ELR (cell line): ENCODE data around the gene ARSA.
"Not testable (repeated sequence)": the region's sequence is repeated elsewhere in the genome, so short reads cannot be mapped to it uniquely, and the experiment has no call there.

Source experiments
- DNase-seq: peaks from one replicate; pipeline ENCODE4 v3.0.0-alpha.2; 2015; ENCODE audit warnings: low read depth

ARSA gene

DNA sequence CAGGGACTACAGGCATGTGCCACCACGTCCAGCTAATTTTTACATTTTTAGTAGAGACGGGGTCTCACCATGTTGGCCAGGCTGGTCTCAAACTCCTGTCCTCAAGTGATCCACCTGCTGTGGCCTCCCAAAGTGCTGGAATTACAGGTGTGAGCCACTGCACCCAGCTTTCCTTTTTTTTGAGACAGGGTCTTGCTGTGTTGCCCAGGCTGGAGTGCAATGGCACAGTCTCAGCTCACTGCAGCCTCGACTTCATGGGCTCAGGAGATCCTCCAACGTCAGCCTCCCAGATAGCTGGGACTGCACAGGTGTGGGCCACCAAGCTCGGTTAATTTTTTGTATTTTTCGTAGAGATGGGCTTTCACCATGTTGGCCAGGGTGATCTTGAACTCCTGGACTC is 26.7 kb upstream of the ARSA start:
- not testable (repeated sequence) for DNase-seq

DNA sequence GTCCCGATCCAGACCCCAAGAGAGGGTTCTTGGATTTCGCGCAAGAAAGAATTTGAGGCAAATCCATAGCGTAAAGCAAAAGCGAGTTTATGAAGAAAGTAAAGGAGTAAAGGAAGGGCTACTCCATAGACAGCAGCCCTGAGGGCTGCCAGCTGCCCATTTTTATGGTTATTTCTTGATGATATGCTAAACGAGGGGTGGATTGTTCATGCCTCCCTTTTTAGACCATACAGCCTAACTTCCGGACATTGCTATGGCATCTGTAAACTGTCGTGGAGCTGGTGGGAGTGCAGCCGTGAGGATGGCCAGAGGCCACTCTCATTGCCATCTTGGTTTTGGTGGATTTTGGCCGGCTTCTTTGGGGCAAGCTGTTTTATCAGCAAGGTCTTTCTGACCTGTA is 25.3 kb upstream of the ARSA start:
- DNase-seq, result no peak

DNA sequence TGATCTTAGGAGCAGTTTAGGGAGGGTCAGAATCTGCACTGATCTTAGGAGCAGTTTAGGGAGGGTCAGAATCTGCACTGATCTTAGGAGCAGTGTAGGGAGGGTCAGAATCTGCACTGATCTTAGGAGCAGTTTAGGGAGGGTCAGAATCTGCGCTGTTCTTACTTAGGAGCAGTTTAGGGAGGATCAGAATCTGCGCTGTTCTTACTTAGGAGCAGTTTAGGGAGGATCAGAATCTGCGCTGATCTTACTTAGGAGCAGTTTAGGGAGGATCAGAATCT is 15.8 kb upstream of the ARSA start:
- not testable (repeated sequence) for DNase-seq

DNA sequence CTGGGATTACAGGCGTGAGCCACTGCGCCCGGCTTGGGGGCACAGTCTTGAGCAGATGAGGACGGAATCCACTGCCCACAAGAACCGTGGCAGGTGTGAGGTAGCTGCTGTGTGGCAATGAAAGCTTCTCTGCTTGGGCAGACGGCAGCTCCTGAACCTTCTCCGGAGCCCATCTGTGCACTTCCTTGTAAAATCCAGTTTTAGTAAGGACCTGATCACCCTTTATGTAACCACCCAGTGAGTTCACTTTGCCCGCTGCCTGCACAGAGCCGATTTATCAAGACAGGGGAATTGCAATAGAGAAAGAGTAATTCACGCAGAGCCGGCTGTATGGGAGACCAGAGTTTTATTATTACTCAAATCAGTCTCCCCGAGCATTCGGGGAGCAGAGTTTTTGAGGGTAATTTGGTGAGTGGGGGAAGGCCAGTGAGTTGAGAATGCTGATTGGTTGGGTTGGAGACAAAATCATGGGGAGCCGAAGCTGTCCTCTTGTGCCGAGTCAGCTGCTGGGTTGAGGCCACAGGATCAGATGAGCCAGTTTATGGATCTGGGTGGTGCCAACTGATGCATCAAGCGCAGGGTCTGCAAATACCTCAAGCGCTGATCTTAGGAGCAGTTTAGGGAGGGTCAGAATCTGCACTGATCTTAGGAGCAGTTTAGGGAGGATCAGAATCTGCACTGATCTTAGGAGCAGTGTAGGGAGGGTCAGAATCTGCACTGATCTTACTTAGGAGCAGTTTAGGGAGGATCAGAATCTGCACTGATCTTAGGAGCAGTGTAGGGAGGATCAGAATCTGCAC is 15.3 kb upstream of the ARSA start:
- not testable (repeated sequence) for DNase-seq

DNA sequence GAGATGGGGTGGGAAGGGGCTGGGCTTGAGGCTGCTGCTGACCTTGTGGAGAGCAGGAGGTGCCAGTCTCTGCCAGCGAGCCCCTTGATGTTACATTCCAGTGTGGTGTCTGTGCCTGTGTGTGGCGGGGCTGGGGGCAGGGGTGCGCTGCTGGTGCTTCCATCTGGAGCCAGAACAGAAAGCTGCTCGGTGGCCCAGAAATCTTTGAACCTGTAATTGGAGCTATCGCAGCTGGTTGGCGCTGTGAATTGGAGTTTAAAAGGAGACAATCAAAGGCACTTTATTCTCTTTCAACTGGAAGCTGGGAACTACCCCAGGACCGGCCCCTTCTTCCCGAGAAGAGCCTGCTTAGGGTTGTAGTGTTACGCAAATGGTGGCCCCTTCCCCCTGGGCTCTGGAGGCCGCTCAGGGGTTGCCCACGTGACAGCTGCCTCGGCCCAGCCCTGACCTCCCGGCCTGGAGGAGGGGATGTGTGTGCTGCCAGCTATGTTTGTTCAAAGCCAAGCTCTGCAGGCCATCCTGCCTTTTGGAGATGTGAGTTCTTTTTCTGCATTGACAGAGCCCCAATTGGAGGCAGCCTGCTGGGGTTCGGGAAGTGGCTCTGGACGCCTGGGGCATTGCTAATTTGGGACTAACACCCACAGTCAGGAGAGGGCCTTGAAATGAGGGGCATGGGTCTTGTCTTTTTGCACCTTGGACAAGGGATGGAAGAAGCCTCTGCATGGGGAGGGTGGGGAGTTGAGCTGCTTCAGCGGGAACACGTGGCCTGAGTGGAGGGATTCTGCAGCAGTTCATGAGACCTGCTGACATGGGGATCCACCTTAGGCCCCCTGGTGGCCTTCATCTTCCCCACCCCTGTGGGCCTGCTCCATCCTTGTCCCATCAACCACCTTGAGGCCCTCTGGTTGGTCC is 14.0 kb upstream of the ARSA start:
- DNase-seq, result peak; percentile 15

DNA sequence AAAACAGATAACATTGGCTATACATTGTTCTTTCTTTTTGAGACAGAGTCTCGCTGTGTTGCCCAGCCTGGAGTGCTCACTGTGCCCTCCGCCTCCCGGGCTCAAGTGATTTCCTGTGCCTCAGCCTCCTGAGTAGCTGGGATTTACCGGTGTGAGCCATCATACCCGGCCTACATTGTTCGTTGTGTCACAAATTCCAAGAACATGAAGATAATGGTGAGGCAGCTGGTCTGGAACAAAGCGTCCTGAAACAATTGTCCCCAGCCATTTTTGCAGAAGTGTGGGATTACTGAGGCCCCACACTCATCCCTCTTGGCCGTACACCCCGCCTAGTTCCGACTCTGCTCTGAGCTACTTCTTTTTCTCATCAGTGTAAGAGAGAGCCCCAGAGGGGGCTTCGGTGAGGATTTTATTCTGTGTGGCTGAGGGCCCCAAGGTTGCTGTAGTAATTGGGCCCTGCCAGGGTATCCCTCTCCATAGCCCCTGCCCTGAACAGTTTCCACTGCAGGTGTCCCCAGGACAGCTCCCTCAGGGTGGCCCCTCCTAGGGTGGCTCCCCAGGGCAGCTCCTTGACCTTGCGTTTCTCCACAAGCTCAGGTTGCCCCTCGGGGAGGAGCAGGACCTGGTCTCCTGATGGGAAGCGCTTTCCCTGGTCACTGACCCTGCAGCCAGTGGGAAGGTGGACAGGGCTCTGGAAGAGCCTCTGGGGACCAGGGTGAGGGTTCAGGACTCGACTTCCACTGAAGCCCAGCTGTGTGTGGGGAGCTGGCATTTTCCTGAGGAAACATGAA is 13.1 kb upstream of the ARSA start:
- no peak for DNase-seq

DNA sequence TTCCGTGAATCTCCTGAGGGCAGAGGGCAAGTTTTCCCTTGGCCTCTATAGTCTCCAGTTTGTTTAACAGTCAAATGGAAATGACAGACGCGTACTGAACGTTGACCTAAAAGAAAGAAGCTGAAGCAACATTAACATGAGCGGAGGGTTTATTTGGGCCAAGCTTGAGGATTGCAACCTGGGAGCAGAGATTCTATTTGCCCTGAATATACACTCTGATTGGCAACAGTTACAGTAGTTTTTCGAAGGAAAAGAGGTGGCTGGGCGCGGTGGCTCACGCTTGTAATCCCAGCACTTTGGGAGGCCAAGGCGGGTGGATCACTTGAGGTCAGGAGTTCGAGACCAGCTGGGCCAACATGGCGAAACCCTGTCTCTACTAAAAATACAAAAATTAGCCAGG is 12.3 kb upstream of the ARSA start:
- DNase-seq, result not testable (repeated sequence)

DNA sequence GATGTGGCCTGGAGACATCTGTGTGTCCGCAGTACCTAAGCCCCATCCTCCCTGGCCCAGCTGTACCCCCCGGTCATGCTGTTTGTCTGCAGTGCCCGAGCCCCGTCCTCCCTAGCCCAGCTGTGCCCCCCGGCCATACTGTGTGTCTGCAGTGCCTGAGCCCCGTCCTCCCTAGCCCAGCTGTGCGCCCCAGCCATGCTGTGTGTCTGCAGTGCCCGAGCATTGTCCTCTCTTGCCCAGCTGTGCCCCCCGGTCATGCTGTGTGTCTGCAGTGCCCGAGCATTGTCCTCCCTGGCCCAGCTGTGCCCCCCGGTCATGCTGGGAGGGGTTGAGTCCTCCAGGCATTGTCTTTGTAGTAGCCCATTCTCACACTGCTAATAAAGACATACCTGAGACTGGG is 7.6 kb upstream of the ARSA start:
- no peak for DNase-seq

DNA sequence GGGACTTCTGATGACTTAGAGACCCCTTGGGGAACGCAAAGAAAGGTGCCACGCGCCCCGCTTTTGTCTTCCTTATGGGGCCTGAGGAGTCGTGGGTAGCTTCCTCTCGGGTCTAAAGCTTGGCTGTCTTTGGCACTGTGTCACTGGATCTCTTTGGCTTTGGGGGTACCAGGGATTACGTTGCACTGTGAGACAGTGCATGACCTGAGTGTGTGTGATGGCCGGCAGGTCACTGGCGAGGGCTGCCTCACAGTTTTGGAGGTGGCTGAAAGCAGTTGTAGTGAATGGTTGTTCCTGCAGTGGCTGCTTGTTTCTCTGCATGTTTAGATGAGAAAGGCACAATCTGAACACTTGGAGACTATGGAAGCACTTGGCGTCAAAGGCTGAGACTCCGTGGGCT is 5.8 kb upstream of the ARSA start:
- no peak for DNase-seq

DNA sequence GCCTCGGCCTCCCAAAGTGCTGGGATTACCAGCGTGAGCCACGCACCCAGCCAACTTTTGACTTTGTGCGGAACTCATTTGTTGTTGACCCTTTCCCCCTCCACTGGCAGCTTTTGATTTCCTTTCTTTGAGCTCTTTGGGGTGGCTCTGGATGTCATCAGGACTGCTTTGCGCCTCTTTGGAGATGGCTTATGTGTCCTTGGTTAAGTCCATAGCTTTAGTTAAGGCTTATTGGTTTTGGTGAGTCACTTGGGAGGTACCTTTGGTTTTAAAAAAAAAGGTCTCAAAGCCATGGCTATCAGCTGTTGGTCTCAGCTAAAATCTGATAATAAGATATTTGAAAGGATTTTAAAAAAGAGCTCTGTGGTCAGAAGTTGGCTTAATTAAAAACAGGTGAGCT is 5.1 kb upstream of the ARSA start:
- DNase-seq, result no peak

DNA sequence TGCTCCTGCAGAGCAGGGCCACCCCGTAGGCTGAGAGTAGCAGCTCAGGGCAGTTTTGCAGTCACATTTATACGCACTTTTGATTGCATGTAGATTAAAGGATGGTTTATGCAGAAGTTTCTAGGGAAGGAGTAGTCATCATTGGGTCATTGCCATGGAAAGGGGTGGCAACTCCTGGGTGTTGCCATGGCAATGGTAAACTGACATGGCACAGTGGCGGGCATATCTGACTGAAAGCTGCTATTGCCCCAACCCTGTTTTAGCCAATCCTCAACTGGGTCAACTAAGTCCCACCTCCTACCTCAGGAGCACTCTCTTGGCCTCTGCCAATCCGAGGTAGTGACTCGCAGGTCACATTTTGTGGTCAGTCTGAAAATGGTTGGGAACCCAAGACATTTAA is 2.4 kb upstream of the ARSA start:
- no peak for DNase-seq

DNA sequence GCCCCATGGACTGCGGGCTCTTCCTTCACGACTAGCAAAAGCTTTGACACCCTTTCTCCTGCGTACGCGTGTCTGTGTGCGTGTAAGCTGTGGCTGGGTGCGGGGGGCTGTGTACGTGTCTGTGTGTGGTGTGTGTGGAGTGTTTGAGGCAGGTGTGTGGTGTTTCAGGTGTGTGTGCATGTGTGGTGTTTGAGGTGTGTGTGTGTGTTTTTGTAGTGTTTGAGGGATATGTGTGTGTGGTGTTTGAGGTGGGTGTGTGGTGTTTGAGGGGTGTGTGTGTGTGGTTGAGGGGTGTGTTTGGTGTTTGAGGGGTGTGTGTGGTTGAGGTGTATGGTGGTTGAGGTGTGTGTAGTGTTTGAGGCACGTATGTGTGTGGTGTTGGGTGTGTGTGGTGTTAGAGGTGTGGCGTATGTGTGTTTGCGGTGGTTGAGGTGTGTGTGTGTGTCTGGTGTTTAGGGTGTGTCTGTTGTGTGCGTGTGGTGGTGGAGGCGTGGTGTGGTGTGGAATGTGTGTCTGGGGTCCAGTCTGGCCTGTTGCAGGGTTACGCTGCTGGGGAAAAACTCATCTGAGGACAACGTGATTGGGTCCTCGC is 687 bp upstream of the ARSA start:
- DNase-seq, result no peak

DNA sequence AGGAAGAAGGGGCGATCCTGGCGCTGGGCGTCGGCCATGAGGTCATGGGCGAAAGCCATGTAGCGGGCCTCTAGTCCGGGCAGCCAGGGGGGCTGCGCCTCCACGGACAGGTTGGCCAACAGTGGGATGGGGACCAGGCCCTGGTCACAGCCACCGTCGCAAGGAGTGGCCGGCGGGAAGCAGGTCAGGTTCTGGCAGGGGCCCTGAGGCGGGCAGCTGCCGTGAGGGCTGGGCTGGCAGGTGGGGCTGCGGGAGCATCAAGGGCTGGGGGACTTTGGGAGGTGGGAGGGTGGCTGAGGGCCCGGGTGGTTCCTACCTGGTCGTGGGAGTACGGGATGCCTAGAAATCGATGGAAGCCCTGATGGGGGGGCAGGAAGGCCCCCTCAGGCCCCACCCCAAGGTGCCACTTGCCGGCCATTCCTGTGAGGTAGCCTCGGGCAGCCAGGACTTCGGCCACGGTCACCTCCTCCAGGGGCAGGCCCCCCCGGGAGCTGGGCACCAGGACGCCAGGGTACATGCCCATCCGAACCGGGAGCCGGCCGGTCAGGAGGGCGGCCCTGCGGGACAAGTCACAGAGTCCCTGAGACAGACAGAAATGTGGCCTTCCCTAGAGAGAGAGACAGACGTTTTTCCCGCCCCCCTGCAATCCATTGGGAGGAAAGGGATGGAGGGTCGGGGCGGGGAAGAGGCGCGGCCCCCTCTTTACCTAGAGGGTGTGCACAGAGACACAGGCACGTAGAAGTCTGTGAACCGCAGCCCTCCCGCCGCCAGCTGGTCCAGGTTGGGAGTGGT is 906 bp downstream of the ARSA start:
- DNase-seq, result no peak

DNA sequence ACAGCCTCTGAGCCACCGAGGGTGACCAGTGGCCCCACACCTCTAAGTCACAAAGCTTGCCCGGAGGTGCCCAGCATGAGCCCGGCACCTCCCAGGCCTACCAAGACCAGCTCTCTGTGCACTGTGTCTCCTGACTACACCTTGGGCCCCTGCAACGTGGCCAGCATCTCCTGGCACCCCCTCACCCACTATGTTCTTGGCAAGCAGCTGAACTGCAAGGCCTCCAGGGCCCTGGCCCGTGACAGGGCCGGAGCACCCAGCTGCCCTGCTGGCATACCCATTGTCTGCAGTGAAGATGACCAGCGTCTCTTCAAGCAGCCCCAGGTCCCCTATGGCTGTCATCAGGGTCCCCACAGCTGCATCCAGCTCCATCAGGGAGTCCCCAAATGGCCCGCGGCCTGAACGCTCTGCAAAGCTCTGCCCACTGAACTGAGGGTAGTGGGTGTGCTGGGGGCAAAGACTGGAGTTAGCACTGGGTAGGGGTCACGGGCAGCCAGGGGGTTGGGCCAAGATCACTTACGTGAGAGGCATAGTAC is 1.6 kb downstream of the ARSA start:
- no peak for DNase-seq

DNA sequence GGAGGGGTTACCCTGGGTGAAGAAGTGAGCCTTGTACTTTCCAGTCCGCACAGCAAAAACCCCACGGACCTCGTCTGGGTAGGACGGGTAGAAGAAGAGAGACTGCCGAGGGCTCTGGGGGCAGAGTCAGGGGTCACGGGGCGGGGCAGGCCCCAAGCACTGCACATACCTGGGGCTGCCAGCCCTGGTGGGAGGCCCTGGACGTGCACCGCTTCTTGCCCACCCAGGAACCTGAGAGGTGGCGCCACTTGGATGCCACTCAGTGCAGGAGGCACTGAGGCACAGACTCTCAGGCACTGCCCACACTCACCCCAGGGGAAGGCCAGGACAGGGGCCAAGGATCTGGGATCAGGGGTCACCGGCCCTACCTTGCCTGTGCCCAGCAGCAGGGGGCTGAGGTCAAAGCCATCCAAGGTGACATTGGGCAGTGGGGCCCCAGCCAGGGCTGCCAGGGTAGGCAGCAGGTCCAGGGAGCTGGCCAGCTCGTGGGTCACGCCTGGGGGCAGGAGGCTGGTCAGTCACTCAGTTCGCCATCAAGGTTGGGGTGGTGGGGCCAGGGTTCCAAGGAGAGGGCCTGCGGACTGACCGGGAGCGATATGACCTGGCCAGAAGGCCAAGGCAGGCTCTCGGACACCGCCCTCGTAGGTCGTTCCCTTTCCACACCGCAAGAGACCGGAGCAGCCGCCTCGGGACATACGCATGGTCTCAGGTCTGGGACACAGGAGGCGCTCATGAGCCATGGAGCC is 2.2 kb downstream of the ARSA start:
- no peak for DNase-seq

DNA sequence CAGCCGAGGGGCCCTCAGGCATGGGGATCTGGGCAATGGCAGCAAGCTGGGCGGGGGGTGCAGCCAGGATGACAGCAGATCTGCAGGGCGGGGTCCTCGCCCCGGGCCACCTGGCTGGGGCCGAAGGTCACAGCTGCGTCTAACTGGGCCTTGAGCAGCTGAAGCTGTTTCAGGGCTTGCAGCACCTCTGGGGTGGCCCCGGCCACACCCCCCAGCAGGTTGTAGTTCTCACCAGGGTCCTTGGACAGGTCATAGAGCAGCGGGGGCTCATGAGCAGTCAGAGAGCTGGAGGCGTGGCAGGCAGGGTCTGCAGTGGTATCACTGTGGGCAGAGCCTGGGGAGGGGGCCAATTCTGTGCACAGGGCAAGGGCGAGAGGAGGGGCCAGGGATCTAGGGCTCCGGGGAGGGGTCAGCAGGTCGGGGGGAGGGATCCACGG is 2.8 kb downstream of the ARSA start:
- DNase-seq, result no peak

DNA sequence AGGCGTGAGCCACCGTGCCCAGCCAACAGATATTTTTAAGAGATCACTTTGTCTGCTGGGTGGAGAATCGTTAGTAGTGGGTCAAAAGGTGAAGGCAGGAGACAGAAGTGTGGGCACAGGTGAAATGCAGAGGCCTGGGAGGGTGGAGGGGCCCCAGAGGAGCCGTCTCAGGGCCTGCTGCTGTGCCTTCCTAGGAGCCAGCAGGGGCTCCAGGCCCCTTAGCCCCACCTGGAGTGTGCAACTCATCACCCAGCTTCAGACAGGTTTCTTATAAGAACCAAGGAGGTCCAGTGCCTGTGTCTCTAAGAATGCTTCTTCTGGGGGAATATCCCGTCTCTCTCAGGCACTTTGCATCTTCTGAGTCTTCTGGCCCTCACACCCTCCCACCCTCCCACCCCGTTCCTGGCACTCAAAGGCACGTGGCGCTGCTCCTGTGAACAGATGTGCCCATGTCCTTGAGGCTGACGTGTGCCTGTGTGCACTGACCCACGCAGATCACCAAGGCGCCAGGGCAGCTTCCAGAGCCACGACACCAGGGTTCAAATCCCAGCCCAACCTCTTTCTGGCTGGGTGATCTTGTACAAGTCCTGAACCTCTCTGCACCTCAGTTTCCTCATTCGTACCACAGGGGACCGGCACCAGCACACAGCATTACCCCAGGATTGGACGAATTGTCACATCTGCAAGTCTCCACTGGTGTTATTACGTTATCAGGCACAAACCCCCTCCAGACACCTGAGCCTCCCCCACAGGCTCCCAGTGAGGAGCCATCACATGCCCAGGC is 3.4 kb downstream of the ARSA start:
- no peak for DNase-seq

DNA sequence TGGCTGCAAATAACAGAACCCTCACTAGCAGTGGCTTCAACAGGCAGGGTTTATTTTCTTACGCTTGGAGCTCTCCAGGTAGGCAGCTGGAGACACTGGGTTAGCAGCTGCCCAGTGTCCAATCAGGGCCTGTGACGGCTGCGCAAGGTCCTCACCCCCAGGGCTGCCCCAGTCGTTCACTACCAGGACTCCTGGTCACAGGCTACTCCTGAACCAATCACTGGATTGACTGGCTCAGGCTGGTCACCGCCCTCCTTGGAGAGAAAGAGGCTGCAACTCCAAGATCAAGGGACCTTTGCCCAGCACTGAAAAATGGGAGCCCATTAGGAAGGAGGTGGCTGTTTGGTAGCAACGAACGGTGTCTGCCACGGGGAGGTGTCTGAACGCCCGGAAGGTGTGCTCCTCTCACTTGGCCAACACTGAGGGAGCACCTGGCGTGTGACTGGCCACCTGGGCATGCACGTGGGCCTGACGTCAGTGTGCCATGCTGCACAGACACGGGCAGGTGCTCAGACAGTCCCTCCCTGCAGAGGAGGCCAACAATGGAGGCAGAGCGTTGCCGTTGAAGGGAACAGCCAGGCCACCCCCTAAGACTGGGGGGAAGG is 5.1 kb downstream of the ARSA start:
- DNase-seq, result no peak
